Measurements from ENCODE around the gene THADA.

THADA gene

DNA sequence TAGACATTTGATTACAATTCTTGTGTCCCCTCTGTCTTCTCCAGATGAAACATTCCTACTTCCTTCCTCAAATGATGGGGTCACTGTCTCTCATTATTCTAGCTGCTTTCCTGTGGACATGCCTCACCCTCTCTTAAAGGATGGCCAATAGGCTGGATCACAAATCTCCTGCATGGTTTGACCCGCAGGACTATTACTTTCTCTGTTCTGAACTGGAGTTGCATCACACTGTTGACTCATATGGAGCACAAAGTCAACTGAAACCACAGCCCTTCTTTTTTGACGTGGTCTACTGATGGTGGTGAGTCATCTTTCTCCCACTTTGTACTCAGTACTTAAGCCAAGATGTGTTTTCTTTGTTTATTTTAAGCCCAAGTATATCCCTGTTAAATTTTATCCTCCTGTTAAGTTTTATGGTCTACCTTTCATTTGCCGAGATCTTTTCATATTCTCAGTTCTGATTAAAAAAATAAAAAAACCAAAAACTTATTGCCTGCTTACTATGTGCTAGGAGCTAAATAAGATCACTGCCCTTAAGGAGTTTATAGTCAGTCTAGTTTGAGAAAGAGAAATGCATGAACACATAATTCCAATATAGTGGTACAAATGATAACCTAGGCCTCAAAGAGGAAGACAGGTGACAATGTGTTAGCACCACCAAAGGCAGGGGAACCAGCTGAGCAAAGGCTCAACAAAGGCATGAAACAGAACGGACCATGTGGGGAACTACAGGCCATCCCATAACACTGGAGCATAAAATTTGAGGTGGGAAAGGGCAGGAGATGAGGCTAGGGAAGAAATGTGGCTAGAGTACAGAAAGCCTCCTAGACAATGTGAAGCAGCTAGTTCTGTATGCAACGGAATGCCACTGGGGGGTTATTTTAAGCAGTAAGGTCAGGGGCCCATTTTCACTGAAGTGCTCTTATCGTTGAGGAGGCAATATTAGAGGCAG, 301.8 kb downstream of the THADA start (continued):
- TF ChIP-seq FEZF1 (tag by site-specific recombination; IDR thresholded peaks at IDR 0.05): peak; percentile 55
- TF ChIP-seq, protein P1, sequence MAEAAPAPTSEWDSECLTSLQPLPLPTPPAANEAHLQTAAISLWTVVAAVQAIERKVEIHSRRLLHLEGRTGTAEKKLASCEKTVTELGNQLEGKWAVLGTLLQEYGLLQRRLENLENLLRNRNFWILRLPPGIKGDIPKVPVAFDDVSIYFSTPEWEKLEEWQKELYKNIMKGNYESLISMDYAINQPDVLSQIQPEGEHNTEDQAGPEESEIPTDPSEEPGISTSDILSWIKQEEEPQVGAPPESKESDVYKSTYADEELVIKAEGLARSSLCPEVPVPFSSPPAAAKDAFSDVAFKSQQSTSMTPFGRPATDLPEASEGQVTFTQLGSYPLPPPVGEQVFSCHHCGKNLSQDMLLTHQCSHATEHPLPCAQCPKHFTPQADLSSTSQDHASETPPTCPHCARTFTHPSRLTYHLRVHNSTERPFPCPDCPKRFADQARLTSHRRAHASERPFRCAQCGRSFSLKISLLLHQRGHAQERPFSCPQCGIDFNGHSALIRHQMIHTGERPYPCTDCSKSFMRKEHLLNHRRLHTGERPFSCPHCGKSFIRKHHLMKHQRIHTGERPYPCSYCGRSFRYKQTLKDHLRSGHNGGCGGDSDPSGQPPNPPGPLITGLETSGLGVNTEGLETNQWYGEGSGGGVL (tag by site-specific recombination; IDR thresholded peaks at IDR 0.05): peak; percentile 45; the same call in 1 of the 2 replicates
- peak; percentile 76 for TF ChIP-seq IKZF3 (tag by site-specific recombination; IDR thresholded peaks at IDR 0.05)
- TF ChIP-seq, protein P2, sequence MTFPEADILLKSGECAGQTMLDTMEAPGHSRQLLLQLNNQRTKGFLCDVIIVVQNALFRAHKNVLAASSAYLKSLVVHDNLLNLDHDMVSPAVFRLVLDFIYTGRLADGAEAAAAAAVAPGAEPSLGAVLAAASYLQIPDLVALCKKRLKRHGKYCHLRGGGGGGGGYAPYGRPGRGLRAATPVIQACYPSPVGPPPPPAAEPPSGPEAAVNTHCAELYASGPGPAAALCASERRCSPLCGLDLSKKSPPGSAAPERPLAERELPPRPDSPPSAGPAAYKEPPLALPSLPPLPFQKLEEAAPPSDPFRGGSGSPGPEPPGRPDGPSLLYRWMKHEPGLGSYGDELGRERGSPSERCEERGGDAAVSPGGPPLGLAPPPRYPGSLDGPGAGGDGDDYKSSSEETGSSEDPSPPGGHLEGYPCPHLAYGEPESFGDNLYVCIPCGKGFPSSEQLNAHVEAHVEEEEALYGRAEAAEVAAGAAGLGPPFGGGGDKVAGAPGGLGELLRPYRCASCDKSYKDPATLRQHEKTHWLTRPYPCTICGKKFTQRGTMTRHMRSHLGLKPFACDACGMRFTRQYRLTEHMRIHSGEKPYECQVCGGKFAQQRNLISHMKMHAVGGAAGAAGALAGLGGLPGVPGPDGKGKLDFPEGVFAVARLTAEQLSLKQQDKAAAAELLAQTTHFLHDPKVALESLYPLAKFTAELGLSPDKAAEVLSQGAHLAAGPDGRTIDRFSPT (tag by site-specific recombination; IDR thresholded peaks at IDR 0.05): peak; percentile 83
- TF ChIP-seq, protein P3, sequence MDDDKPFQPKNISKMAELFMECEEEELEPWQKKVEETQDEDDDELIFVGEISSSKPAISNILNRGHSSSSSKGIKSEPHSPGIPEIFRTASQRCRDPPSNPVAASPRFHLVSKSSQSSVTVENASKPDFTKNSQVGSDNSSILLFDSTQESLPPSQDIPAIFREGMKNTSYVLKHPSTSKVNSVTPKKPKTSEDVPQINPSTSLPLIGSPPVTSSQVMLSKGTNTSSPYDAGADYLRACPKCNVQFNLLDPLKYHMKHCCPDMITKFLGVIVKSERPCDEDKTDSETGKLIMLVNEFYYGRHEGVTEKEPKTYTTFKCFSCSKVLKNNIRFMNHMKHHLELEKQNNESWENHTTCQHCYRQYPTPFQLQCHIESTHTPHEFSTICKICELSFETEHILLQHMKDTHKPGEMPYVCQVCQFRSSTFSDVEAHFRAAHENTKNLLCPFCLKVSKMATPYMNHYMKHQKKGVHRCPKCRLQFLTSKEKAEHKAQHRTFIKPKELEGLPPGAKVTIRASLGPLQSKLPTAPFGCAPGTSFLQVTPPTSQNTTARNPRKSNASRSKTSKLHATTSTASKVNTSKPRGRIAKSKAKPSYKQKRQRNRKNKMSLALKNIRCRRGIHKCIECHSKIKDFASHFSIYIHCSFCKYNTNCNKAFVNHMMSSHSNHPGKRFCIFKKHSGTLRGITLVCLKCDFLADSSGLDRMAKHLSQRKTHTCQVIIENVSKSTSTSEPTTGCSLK (tag by site-specific recombination; IDR thresholded peaks at IDR 0.05): no peak
- TF ChIP-seq ZNF366 (tag by site-specific recombination; conservative IDR thresholded peaks at IDR 0.05): peak; percentile 83
- TF ChIP-seq ZNF558 (tag by site-specific recombination; IDR thresholded peaks at IDR 0.05): peak; percentile 63; the same call in 1 of the 2 replicates
- TF ChIP-seq, protein P4, sequence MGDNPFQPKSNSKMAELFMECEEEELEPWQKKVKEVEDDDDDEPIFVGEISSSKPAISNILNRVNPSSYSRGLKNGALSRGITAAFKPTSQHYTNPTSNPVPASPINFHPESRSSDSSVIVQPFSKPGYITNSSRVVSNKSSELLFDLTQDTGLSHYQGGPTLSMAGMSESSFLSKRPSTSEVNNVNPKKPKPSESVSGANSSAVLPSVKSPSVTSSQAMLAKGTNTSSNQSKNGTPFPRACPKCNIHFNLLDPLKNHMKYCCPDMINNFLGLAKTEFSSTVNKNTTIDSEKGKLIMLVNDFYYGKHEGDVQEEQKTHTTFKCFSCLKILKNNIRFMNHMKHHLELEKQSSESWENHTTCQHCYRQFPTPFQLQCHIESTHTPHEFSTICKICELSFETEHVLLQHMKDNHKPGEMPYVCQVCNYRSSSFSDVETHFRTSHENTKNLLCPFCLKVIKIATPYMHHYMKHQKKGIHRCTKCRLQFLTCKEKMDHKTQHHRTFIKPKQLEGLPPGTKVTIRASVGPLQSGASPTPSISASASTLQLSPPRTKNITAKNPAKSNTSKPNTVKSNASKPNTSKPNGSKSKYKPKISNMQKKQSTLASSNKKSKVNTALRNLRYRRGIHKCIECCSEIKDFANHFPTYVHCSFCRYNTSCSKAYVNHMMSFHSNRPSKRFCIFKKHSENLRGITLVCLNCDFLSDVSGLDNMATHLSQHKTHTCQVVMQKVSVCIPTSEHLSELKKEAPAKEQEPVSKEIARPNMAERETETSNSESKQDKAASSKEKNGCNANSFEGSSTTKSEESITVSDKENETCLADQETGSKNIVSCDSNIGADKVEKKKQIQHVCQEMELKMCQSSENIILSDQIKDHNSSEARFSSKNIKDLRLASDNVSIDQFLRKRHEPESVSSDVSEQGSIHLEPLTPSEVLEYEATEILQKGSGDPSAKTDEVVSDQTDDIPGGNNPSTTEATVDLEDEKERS (tag by site-specific recombination; IDR thresholded peaks at IDR 0.05): no peak
- no peak for TF ChIP-seq ZNF560 (tag by site-specific recombination; IDR thresholded peaks at IDR 0.05; ENCODE audit: borderline replicate concordance)
- peak; percentile 75; the same call in 1 of the 2 replicates for TF ChIP-seq TRIM28 (IDR thresholded peaks at IDR 0.05; ENCODE audit: borderline replicate concordance, low read length)
- TF ChIP-seq, protein P5, sequence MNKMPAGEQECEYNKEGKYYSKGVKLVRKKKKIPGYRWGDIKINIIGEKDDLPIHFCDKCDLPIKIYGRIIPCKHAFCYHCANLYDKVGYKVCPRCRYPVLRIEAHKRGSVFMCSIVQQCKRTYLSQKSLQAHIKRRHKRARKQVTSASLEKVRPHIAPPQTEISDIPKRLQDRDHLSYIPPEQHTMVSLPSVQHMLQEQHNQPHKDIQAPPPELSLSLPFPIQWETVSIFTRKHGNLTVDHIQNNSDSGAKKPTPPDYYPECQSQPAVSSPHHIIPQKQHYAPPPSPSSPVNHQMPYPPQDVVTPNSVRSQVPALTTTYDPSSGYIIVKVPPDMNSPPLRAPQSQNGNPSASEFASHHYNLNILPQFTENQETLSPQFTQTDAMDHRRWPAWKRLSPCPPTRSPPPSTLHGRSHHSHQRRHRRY (tag by site-specific recombination; IDR thresholded peaks at IDR 0.05): no peak
- no peak for TF ChIP-seq BCL11B (tag by site-specific recombination; IDR thresholded peaks at IDR 0.05; ENCODE audit: low read depth)
- 0 out of 2 replicates have a peak, but pooled peaks have one; percentile 2 for TF ChIP-seq ZNF654 (tag by site-specific recombination; IDR thresholded peaks at IDR 0.05; ENCODE audit: low read depth)
- TF ChIP-seq, protein P6, sequence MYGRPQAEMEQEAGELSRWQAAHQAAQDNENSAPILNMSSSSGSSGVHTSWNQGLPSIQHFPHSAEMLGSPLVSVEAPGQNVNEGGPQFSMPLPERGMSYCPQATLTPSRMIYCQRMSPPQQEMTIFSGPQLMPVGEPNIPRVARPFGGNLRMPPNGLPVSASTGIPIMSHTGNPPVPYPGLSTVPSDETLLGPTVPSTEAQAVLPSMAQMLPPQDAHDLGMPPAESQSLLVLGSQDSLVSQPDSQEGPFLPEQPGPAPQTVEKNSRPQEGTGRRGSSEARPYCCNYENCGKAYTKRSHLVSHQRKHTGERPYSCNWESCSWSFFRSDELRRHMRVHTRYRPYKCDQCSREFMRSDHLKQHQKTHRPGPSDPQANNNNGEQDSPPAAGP (tag by site-specific recombination; IDR thresholded peaks at IDR 0.05): peak; percentile 42; the same call in 1 of the 2 replicates
- TF ChIP-seq ZNF335 (tag by site-specific recombination; conservative IDR thresholded peaks at IDR 0.05): peak; percentile 67
- TF ChIP-seq GFI1B (tag by site-specific recombination; IDR thresholded peaks at IDR 0.05): no peak
- 0 out of 2 replicates have a peak, but pooled peaks have one; percentile 30 for TF ChIP-seq KLF10 (tag by site-specific recombination; IDR thresholded peaks at IDR 0.05)
- TF ChIP-seq, protein P7, sequence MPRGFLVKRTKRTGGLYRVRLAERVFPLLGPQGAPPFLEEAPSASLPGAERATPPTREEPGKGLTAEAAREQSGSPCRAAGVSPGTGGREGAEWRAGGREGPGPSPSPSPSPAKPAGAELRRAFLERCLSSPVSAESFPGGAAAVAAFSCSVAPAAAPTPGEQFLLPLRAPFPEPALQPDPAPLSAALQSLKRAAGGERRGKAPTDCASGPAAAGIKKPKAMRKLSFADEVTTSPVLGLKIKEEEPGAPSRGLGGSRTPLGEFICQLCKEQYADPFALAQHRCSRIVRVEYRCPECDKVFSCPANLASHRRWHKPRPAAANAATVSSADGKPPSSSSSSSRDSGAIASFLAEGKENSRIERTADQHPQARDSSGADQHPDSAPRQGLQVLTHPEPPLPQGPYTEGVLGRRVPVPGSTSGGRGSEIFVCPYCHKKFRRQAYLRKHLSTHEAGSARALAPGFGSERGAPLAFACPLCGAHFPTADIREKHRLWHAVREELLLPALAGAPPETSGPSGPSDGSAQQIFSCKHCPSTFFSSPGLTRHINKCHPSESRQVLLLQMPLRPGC (tag by site-specific recombination; IDR thresholded peaks at IDR 0.05): peak; percentile 66
- TF ChIP-seq ZNF175 (tag by site-specific recombination; IDR thresholded peaks at IDR 0.05): no peak
- 0 out of 2 replicates have a peak, but pooled peaks have one; percentile 41 for TF ChIP-seq ZNF10 (tag by site-specific recombination; IDR thresholded peaks at IDR 0.05)
- TF ChIP-seq, protein P8, sequence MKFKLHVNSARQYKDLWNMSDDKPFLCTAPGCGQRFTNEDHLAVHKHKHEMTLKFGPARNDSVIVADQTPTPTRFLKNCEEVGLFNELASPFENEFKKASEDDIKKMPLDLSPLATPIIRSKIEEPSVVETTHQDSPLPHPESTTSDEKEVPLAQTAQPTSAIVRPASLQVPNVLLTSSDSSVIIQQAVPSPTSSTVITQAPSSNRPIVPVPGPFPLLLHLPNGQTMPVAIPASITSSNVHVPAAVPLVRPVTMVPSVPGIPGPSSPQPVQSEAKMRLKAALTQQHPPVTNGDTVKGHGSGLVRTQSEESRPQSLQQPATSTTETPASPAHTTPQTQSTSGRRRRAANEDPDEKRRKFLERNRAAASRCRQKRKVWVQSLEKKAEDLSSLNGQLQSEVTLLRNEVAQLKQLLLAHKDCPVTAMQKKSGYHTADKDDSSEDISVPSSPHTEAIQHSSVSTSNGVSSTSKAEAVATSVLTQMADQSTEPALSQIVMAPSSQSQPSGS (tag by site-specific recombination; IDR thresholded peaks at IDR 0.05; ENCODE audit: low read depth): peak; percentile 72
- peak; percentile 98 for TF ChIP-seq ZNF629 (tag by site-specific recombination; IDR thresholded peaks at IDR 0.05)
- TF ChIP-seq ZXDB (tag by site-specific recombination; IDR thresholded peaks at IDR 0.05): peak; percentile 37

All from HEK293 (cell line).